NCI-H2081 (cell line): ENCODE results near the gene GUCD1.
"Not testable (repeated sequence)": the region's sequence is repeated elsewhere in the genome, so short reads cannot be mapped to it uniquely, and the experiment has no call there.

Experiments used
- DNase-seq, 2 experiments: peaks; one replicate each; lab custom pipeline; 2025; lab: John Stamatoyannopoulos, UW

GUCD1 gene

GRCh38 chr22:24565077-24565476 is 10.1 kb upstream of the GUCD1 start:
- DNase-seq: no peak

GRCh38 chr22:24564376-24565058 is 9.6 kb upstream of the GUCD1 start:
- no peak for DNase-seq

GRCh38 chr22:24563246-24563645 is 8.3 kb upstream of the GUCD1 start:
- DNase-seq: no peak

GRCh38 chr22:24559471-24559870 is 4.5 kb upstream of the GUCD1 start:
- no peak for DNase-seq

- peak; percentile 94 to 96 for DNase-seq
Observed at GRCh38 chr22:24555165-24556039, 464 bp upstream of the GUCD1 start, which contains the start of gene SNRPD3. TSS of gene SNRPD3 (plus strand) at chr22:24555999. CDS start at chr22:24557675, 1,676 bp downstream.

- DNase-seq: peak in 1 of 2 experiments; percentile 18
Observed at GRCh38 chr22:24553597-24554312, 1.2 kb downstream of the GUCD1 start.

- DNase-seq: peak; percentile 14 to 28
Observed at GRCh38 chr22:24552503-24553286, 2.2 kb downstream of the GUCD1 start.

GRCh38 chr22:24550902-24551435 is 4.0 kb downstream of the GUCD1 start:
- no peak for DNase-seq

GRCh38 chr22:24550028-24550901 is 4.7 kb downstream of the GUCD1 start:
- DNase-seq: no peak

GRCh38 chr22:24548812-24549211 is 6.1 kb downstream of the GUCD1 start:
- no peak for DNase-seq

- no peak for DNase-seq
Observed at GRCh38 chr22:24543679-24544243, 11.2 kb downstream of the GUCD1 start.

- no peak for DNase-seq
Observed at GRCh38 chr22:24543185-24543601, 11.7 kb downstream of the GUCD1 start.

- no peak for DNase-seq
Observed at GRCh38 chr22:24542641-24543040, 12.3 kb downstream of the GUCD1 start.

- DNase-seq: no peak
Observed at GRCh38 chr22:24541681-24542515, 13.0 kb downstream of the GUCD1 start.

GRCh38 chr22:24540470-24540869 is 14.5 kb downstream of the GUCD1 start:
- no peak for DNase-seq

- no peak for DNase-seq
Observed at GRCh38 chr22:24536089-24536488, 18.8 kb downstream of the GUCD1 start.

- DNase-seq: no peak
Observed at GRCh38 chr22:24535348-24535747, 19.6 kb downstream of the GUCD1 start.

GRCh38 chr22:24532075-24532474 is 22.9 kb downstream of the GUCD1 start:
- no peak for DNase-seq

- DNase-seq: not testable (repeated sequence)
Observed at GRCh38 chr22:24530968-24531367, 24.0 kb downstream of the GUCD1 start.
